Heart left ventricle (tissue), 13 donors: ENCODE results near the gene LSAMP.

Source experiments
- CTCF ChIP-seq, 12 donors: fragments of 200-600 bp; sonication (generic) in 4 of 12; IDR thresholded peaks; one replicate each; pipeline versions ENCODE4 v1.5.0 to v1.8.0; 2018 to 2022; ENCODE audit warnings: antibody characterized with exemption in 12 of 12, mild to moderate bottlenecking in 5 of 12
- POLR2A ChIP-seq, 2 donors: fragments of 450-650 bp; IDR thresholded peaks; one replicate each; pipeline ENCODE4 v1.6.1; 2017; ENCODE audit warnings: antibody characterized with exemption in 2 of 2, mild to moderate bottlenecking in 2 of 2, moderate library complexity in 2 of 2
- donor health status: ischemic (EF 13 %, LVEDD 7.1; RV severe dilation, severe dysfunction).
- donor health status: DM: no; HTN: yes; CAD: no.
- donor health status: DM: no; HTN: no; CAD: no.
- donor health status: ischemic (EF 25% LVEDD 6.9; RV normal size, moderate dysfunction).
- donor health status: ischemic (EF 25% LVEDD 5.7; RV mildly dilated, moderate dysfunction).
- donor health status: ischemic (EF 35%, LVEDD 5.7; RV mildly dilated, moderate dysfunction).
- donor health status: nonischemic (EF 11% LVEDD 7.7; RV severe dilation, severe dysfunction).
- donor health status: DM: yes; HTN: yes; CAD: no.
- donor health status: PGD.
- donor health status: ischemic (EF 29% LVEDD 5.4; RV normal size, mild dysfunction).
- donor health status: nonischemic (EF 23%, LVEDD 6.1; RV moderate dilation, normal function).

GRCh38 chr3:115960799-115961198 lies 484.5 kb downstream of the LSAMP start:
- TF ChIP-seq CTCF (IDR thresholded peaks at IDR 0.05), result no peak
- TF ChIP-seq POLR2A (IDR thresholded peaks at IDR 0.05), result no peak
